ENCODE results near the gene STUM.

STUM gene

GRCh38 chr1:226565476-226565875, 16.9 kb downstream of the STUM start:
- DNase-seq: no peak

- no peak for DNase-seq
Observed at GRCh38 chr1:226566234-226566633, 17.7 kb downstream of the STUM start.

GRCh38 chr1:226566760-226567159, 18.2 kb downstream of the STUM start:
- DNase-seq: no peak

- no peak for DNase-seq
Observed at GRCh38 chr1:226568077-226568831, 19.7 kb downstream of the STUM start.

GRCh38 chr1:226568975-226569741, 20.6 kb downstream of the STUM start:
- no peak for DNase-seq

- no peak for DNase-seq
Observed at GRCh38 chr1:226569879-226570547, 21.4 kb downstream of the STUM start.

GRCh38 chr1:226571893-226572292, 23.3 kb downstream of the STUM start:
- no peak for DNase-seq

GRCh38 chr1:226572325-226572726, 23.8 kb downstream of the STUM start:
- no peak for DNase-seq

- DNase-seq: no peak
Observed at GRCh38 chr1:226574044-226574443, 25.5 kb downstream of the STUM start.

- no peak for DNase-seq
Observed at GRCh38 chr1:226574591-226575435, 26.2 kb downstream of the STUM start.

GRCh38 chr1:226575436-226575720, 26.8 kb downstream of the STUM start:
- DNase-seq: no peak

- no peak for DNase-seq
Observed at GRCh38 chr1:226575739-226576378, 27.3 kb downstream of the STUM start.

GRCh38 chr1:226576601-226577000, 28.0 kb downstream of the STUM start:
- DNase-seq: no peak

GRCh38 chr1:226577401-226578180, 29.0 kb downstream of the STUM start:
- DNase-seq: no peak

GRCh38 chr1:226578946-226579578, 30.5 kb downstream of the STUM start:
- no peak for DNase-seq

GRCh38 chr1:226579781-226580323, 31.3 kb downstream of the STUM start:
- no peak for DNase-seq

- no peak for DNase-seq
Observed at GRCh38 chr1:226580625-226581270, 32.2 kb downstream of the STUM start.

GRCh38 chr1:226581650-226582330, 33.2 kb downstream of the STUM start:
- DNase-seq: no peak

- DNase-seq: no peak
Observed at GRCh38 chr1:226582966-226583365, 34.4 kb downstream of the STUM start.

GRCh38 chr1:226584164-226584563, 35.6 kb downstream of the STUM start:
- no peak for DNase-seq
